Ascending aorta (tissue), 2 donors: ENCODE results near the gene YWHAE. TPM values are rescaled to one million over a fixed set of nuclear protein-coding genes. Genes with fewer than 3 reads are reported as not detected.
"Not testable (repeated sequence)": the region's sequence is repeated elsewhere in the genome, so short reads cannot be mapped to it uniquely, and the experiment has no call there.

Experiments
- DNase-seq, 2 donors: peaks; one replicate each; pipeline ENCODE4 v3.0.0-alpha.2; 2019; ENCODE audit warnings: low spot score in 2 of 2
- H3K27ac ChIP-seq, 2 donors: fragments of 200-600 bp; sonication (generic); one replicate each; pipeline ENCODE4 v1.5.1; 2016 to 2017; ENCODE audit warnings: mild to moderate bottlenecking in 1 of 2
- H3K27me3 ChIP-seq: fragments of 200-600 bp; sonication (generic); one replicate; pipeline ENCODE4 v1.5.1; 2017
- H3K36me3 ChIP-seq, 2 donors: fragments of 200-600 bp; sonication (generic); one replicate each; pipeline ENCODE4 v1.5.1; 2016
- H3K4me1 ChIP-seq, 2 donors: fragments of 200-600 bp; sonication (generic); one replicate each; pipeline ENCODE4 v1.5.1; 2016 to 2017; ENCODE audit warnings: mild to moderate bottlenecking in 1 of 2
- H3K4me3 ChIP-seq, 2 donors: fragments of 200-600 bp; sonication (generic); one replicate each; pipeline ENCODE4 v1.5.1; 2016 to 2017; ENCODE audit warnings: mild to moderate bottlenecking in 1 of 2
- H3K9me3 ChIP-seq, 2 donors: fragments of 200-600 bp; sonication (generic); one replicate each; pipeline ENCODE4 v1.5.1; 2016
- CTCF ChIP-seq, 3 experiments: fragments of 200-600 bp in 2 of 3; fragments of 450-650 bp in 1 of 3; sonication (generic) in 2 of 3; IDR thresholded peaks; one replicate each; pipeline ENCODE4 v1.5.1; 2016 to 2019; ENCODE audit warnings: antibody characterized with exemption in 3 of 3, mild to moderate bottlenecking in 1 of 3, moderate library complexity in 1 of 3
- intact Hi-C: fragments of 100-400 bp; cut with DNase I; formaldehyde crosslinking; loops from one replicate; pipeline ENCODE4 v1.15.1; 2023
- total RNA-seq: library from RNA; depleted of rRNA; stranded (reverse); fragments of >200 nt; gene quantifications from one replicate; pipeline ENCODE4 v1.1.0, GENCODE V29; 2016

YWHAE gene
- total RNA-seq, 1 donor from 2014 or later = 261 TPM

GRCh38 chr17:1402262-1402586 is 2.2 kb upstream of the YWHAE start:
- intact Hi-C loops = loop anchor here (5.0 kb wide), 1 partner anchor 215 kb away; no protein-coding TSS in a partner anchor
- no peak for DNase-seq
- H3K36me3 ChIP-seq = no peaks in the 10 kb centered on the region
- H3K9me3 ChIP-seq = no peaks in the 10 kb centered on the region
- no peak for TF ChIP-seq CTCF (IDR thresholded peaks at IDR 0.05)
- H3K27ac ChIP-seq = no peak overlapping the region
- peaks cover 0 to 14% of the 10 kb centered on the region in 2 donors for H3K4me1 ChIP-seq
- no peak overlapping the region for H3K4me3 ChIP-seq
- no peaks in the 10 kb centered on the region for H3K27me3 ChIP-seq

- DNase-seq = no peak
Observed at GRCh38 chr17:1398931-1399678, 917 bp downstream of the YWHAE start.

GRCh38 chr17:1398028-1398427 is 2.0 kb downstream of the YWHAE start:
- H3K9me3 ChIP-seq = no peaks in the 10 kb centered on the region
- no peaks in the 10 kb centered on the region for H3K27me3 ChIP-seq
- peak overlapping the region; percentile 72 to 85 for H3K4me3 ChIP-seq
- intact Hi-C loops = loop anchor here (2.0 kb wide), 1 partner anchor 31 kb away; no protein-coding TSS in a partner anchor
- TF ChIP-seq CTCF (IDR thresholded peaks at IDR 0.05) = no peak
- no peak for DNase-seq
- peaks cover 0 to 35% of the 10 kb centered on the region in 2 donors for H3K4me1 ChIP-seq
- peaks cover 0 to 5% of the 10 kb centered on the region in 2 donors for H3K36me3 ChIP-seq
- peak overlapping the region; percentile 88 to 92 for H3K27ac ChIP-seq

More at GRCh38 chr17:1398931-1399678, 917 bp downstream of the YWHAE start:
- Histone ChIP-seq H3K36me3 (peaks cover 0 to 5% of the 10 kb centered on the region in 2 donors), H3K27ac (peak overlapping the region; percentile 88 to 92), H3K9me3 (no peaks in the 10 kb centered on the region), H3K4me1 (peaks cover 0 to 26% of the 10 kb centered on the region in 2 donors), H3K27me3 (no peaks in the 10 kb centered on the region), H3K4me3 (peak overlapping the region; percentile 72 to 85)
- TF ChIP-seq CTCF (IDR thresholded peaks at IDR 0.05) = no peak
- intact Hi-C loops = loop anchor here (2.0 kb wide), 1 partner anchor 32 kb away; no protein-coding TSS in a partner anchor

DNA sequence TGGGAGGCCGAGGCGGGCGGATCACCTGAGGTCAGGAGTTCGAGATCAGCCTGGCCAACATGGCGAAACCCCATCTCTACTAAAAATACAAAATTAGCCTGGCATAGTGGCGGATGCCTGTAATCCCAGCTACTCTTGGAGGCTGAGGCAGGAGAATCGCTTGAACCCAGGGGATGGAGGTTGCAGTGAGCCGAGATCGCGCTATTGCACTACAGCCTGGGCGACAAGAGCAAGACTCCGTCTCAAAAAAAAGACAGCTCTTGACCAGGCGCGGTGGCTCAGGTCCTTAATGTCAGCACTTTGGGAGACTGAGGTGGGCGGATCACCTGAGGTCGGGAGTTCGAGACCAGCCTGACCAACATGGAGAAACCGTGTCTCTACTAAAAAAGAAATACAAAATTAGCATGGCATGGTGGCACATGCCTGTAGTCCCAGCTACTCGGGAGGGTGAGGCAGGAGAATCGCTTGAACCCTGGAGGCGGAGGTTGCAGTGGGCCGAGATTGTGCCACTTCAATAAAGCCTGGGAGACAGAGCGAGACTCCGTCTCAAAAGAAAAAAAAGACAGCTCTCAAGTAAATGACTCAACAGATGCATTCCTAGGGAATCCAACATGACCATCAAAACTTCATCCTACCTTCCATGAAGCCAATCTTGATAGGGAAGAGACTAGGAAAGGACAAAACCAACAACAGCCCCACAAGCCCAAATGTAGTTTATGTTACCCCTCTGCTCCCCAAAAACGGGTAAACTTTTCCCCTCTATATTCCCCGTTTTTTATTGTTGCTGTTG is 4.0 kb downstream of the YWHAE start:
- H3K36me3 ChIP-seq, H3K27ac ChIP-seq, H3K9me3 ChIP-seq, DNase-seq, intact Hi-C loops, H3K27me3 ChIP-seq, H3K4me3 ChIP-seq: not testable (repeated sequence)
- peaks cover 3 to 50% of the 10 kb centered on the region in 2 donors for H3K4me1 ChIP-seq

- TF ChIP-seq CTCF (IDR thresholded peaks at IDR 0.05) = no peak
- Histone ChIP-seq H3K4me3 (peak overlapping the region in 1 of 2 donors; percentile 10), H3K9me3 (no peaks in the 10 kb centered on the region), H3K4me1 (peaks cover 13 to 68% of the 10 kb centered on the region in 2 donors), H3K27ac (peak overlapping the region; percentile 31 to 73), H3K27me3 (no peaks in the 10 kb centered on the region), H3K36me3 (peaks cover 0 to 5% of the 10 kb centered on the region in 2 donors)
- no peak for DNase-seq
- intact Hi-C loops = no loop called here
Observed at GRCh38 chr17:1391577-1391976, 8.4 kb downstream of the YWHAE start.
